ENCODE results near the gene TNFSF8. TPM values are rescaled to one million over a fixed set of nuclear protein-coding genes. Genes with fewer than 3 reads are reported as not detected.
A peak's percentile ranks its signal among the peaks of the same experiment; 100 is the strongest.

TNFSF8 gene
- total RNA-seq, 1 donor from 2014 or later, result 150 TPM

DNA sequence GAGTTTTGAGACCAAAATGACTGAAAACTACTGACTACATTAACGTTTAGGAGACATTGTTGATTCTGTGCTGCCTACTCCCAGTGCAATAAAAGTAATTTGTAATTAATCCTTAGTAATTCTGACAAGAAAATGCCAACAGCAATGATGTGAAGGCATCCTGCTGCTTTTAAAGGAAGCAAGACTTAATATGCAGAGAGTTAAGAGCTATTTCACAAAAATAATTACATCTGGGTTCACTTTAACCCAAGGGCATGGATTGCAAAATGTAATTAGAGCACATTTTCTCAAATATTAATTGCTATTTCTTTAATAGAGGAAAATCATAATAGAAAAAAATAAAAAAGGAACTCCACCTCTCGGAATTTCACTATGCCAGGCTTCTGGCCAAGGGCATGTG lies 22.7 kb upstream of the TNFSF8 start:
- Mint-ChIP-seq H3K4me3 (no peak overlapping the region), H3K36me3 (ENCODE audit: low read depth) (no peaks in the 10 kb centered on the region), H3K27ac (no peak overlapping the region), H3K9me3 (no peaks in the 10 kb centered on the region), H3K4me1 (peaks cover 34% of the 10 kb centered on the region), H3K27me3 (no peaks in the 10 kb centered on the region)
- intact Hi-C loops (cut with micrococcal nuclease), result no loop called here
- DNase-seq, result no peak

DNA sequence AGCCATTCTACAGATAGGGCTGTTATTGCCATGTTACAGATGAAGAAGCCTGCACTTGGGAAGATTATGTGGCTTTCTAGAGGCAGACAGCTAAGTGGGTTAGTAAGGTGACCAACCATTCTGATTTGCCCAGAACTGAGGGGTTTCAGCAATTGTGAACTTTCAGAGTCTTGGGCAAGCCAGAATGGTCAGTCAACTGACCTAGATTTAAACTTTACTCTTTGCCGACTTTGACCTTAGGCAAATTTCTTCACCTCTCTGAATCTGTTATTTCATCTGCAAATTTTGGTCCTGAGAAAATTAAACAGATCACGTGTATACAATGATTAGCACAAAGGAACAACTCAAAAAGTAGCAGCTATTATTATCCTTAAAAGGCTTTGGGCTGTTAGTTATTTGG lies 20.4 kb upstream of the TNFSF8 start:
- H3K9me3 Mint-ChIP-seq, result peaks cover 3% of the 10 kb centered on the region
- peak; percentile 42 for DNase-seq
- no peak overlapping the region for H3K27ac Mint-ChIP-seq
- H3K4me1 Mint-ChIP-seq, result peaks cover 33% of the 10 kb centered on the region
- peaks cover 2% of the 10 kb centered on the region for H3K36me3 Mint-ChIP-seq (ENCODE audit: low read depth)
- intact Hi-C loops (cut with micrococcal nuclease), result no loop called here
- H3K4me3 Mint-ChIP-seq, result no peak overlapping the region
- H3K27me3 Mint-ChIP-seq, result no peaks in the 10 kb centered on the region

DNA sequence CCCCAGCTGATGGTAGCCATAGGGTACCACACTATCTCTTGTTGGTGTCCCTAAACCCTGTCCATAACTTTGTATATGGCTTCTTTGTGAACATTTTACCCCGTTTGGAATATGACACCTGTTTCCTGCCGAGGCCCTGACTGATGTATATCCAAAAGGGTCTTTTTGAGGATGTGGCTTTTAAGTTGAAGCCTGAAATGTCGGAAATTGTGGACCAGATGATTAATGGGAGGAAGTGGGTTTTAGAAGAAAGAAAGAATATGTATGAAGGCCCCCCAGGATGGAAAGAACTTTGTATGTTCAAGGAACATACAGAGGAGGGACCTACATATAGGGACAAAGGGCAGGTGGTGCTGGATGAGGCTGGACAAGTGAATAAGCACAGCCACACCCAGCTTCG lies 16.7 kb upstream of the TNFSF8 start:
- no peak overlapping the region for H3K27ac Mint-ChIP-seq
- DNase-seq, result peak; percentile 50
- intact Hi-C loops (cut with micrococcal nuclease), result no loop called here
- H3K4me3 Mint-ChIP-seq, result no peak overlapping the region
- H3K27me3 Mint-ChIP-seq, result no peaks in the 10 kb centered on the region
- H3K36me3 Mint-ChIP-seq (ENCODE audit: low read depth), result peaks cover 7% of the 10 kb centered on the region
- peaks cover 3% of the 10 kb centered on the region for H3K9me3 Mint-ChIP-seq
- H3K4me1 Mint-ChIP-seq, result peaks cover 21% of the 10 kb centered on the region

DNA sequence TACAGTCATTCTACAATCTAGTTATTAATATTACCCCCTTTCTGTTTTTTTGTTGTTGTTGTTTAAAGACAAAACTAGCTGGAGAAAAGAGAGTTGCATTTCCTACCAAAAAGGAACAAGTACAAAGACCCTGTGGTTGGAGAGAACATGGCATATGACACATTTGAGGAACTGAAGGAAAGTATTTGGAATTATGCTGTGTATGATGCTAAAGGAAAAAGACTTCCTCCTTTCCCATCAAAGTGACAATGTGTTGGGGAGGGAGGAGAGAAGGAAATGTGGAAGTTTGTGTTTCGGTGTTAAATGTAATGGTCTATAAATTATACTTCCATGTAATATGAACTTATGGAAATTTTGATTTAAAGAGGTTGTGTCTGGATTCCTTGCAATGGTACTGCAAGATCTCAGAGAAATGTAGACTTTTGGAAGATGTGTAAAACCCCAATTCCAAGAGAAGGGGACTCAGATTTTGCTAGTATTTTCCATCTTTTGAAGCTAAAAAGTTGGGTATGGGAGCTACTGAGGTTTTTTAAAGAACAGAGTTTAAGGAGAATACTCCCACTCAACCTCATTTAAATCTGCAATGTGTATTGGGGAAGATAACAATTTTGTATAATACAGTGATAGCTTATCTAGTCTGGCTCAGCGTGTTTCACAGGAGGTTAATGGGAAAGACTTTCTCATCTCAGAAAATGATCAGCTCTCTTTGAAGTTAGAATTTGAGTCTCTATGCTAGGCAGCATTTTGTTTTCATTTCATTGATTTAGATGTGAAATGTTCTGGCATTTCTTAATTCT lies 15.4 kb upstream of the TNFSF8 start:
- Mint-ChIP-seq H3K9me3 (peaks cover 8% of the 10 kb centered on the region), H3K27ac (no peak overlapping the region), H3K27me3 (no peaks in the 10 kb centered on the region), H3K4me3 (no peak overlapping the region), H3K4me1 (peaks cover 21% of the 10 kb centered on the region), H3K36me3 (ENCODE audit: low read depth) (peaks cover 7% of the 10 kb centered on the region)
- intact Hi-C loops (cut with micrococcal nuclease), result no loop called here
- DNase-seq, result no peak

DNA sequence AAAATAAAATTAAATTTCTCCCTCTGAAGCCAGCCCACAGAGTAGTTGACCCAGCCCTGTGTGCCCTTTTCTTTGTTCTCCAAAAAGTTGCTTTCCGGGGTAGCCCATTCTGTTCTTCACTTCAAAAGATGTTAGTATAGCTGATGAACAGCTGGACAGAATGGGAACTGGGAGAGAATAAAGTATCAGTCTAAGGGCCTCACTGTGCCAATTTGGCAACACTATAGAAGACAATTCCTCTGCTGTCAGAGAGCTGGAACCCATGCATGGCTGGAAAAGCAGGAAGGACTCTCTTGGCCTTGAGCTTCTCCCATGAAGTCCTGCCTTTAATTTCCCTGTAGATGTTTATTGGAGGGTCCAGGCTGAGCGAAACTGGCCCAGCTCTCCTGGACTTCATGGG lies 11.0 kb upstream of the TNFSF8 start:
- H3K27ac Mint-ChIP-seq, result no peak overlapping the region
- intact Hi-C loops (cut with micrococcal nuclease), result no loop called here
- H3K27me3 Mint-ChIP-seq, result no peaks in the 10 kb centered on the region
- peaks cover 12% of the 10 kb centered on the region for H3K9me3 Mint-ChIP-seq
- peaks cover 11% of the 10 kb centered on the region for H3K36me3 Mint-ChIP-seq (ENCODE audit: low read depth)
- H3K4me1 Mint-ChIP-seq, result peaks cover 27% of the 10 kb centered on the region
- DNase-seq, result no peak
- H3K4me3 Mint-ChIP-seq, result no peak overlapping the region

DNA sequence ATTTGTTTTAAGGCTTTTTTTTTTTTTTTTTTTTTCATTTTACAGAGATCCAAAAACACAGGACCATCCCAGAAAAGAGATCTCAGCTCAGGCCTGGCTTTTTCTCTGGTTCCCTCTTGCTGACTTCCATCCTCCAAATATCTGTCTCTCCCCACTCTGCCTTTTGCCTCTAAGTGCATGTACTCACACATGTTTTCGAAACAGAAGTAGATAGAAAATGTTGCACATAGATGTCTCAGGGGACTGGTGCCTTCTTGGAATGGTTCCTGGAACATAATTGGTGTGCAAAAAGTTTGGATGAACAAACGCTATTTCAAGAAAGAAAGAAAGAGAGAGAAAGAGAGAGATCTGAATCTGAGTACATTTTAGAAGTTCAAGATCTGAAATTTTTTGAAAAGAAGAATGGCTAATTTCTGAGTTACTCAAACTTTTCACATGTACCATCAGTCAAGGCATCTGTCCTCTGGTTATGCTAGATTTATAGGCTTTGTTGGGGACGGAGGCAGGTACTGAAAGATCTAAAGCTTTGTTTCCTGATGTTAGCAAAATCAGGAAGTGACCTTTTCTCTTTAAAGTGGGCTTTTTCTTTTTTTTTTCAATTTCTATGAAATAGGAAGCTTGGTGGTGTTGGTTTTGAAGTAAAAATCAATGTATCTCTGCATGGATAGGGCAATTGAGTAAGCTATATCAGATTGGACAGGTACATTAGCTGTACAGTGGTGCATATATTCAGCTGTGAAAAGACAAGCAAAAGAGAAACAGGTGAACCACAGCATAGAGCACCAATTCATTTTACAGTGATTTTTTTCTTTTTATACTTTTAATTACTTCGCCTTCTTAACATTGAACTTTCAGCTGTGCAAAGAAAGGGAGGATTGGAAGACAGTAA lies 8.5 kb upstream of the TNFSF8 start:
- peaks cover 8% of the 10 kb centered on the region for H3K36me3 Mint-ChIP-seq (ENCODE audit: low read depth)
- peaks cover 26% of the 10 kb centered on the region for H3K4me1 Mint-ChIP-seq
- peak overlapping the region; percentile 44 for H3K4me3 Mint-ChIP-seq
- H3K27ac Mint-ChIP-seq, result peak overlapping the region; percentile 45
- intact Hi-C loops (cut with micrococcal nuclease), result loop anchor here (10.0 kb wide), 1 partner anchor 434 kb away; the partner anchor contains the start of gene WHRN
- no peaks in the 10 kb centered on the region for H3K27me3 Mint-ChIP-seq
- peaks cover 9% of the 10 kb centered on the region for H3K9me3 Mint-ChIP-seq
- no peak for DNase-seq

DNA sequence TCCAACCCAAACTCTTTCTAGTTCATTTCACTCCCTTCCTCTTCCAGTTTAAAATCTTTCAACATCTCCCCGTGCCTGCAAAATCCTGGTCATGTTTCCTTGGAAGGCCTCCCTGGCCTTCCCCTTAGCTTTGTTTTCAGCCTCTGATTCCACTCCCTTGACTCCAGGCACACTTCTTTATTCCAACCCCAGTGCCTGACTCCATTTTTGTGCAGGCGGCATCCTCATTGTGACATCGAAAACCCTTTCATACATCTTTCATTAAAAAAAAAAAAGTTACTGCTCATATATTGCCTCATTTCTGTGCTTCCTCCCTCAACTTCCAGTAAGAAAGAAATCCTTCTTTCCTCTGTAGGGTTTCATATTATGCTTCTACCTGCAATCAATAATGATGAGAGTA lies 7.1 kb upstream of the TNFSF8 start:
- H3K27ac Mint-ChIP-seq, result no peak overlapping the region
- H3K4me3 Mint-ChIP-seq, result no peak overlapping the region
- H3K36me3 Mint-ChIP-seq (ENCODE audit: low read depth), result peaks cover 7% of the 10 kb centered on the region
- intact Hi-C loops (cut with micrococcal nuclease), result loop anchor here (10.0 kb wide), 1 partner anchor 433 kb away; the partner anchor contains the start of gene WHRN
- DNase-seq, result no peak
- H3K9me3 Mint-ChIP-seq, result peaks cover 12% of the 10 kb centered on the region
- no peaks in the 10 kb centered on the region for H3K27me3 Mint-ChIP-seq
- peaks cover 35% of the 10 kb centered on the region for H3K4me1 Mint-ChIP-seq

DNA sequence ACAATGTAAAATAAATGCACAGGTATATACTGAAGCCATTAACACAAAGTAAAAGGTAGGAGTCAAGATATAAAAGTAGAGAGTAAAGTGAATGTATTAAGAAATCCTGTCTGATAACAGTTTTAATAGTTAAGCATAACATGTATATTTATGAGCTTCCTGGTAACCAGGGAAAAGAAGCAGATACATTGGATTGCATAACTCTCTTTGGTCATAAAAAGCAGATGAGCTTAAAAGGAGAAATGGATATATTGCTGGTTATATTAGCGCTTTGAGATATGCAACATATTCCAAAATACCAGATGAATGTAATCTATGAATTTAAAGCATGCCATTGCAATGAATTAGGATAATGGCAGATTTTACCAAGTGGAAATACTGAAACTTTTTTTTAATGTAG lies 6.2 kb upstream of the TNFSF8 start:
- DNase-seq, result no peak

DNA sequence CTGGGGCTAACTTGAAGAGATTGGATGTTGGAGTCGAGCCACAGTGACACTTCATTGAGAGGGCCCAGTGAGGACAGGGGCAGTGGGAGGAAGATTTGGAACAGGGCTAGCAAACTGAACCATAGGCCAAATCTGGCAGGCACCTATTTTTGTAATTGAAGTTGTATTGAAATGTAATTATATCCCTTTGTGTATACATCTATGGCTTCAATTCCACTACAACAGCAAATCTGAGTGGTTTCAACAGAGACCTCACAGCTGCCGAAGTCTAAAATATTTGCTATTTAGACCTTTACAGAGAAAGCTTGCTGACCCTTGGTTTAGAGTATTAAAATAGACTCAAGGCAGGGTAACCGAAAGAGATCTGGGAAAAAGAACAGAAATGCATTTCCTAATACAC lies 4.7 kb upstream of the TNFSF8 start:
- peaks cover 8% of the 10 kb centered on the region for H3K36me3 Mint-ChIP-seq (ENCODE audit: low read depth)
- no peak overlapping the region for H3K4me3 Mint-ChIP-seq
- H3K4me1 Mint-ChIP-seq, result peaks cover 53% of the 10 kb centered on the region
- H3K27me3 Mint-ChIP-seq, result no peaks in the 10 kb centered on the region
- no peak for DNase-seq
- intact Hi-C loops (cut with micrococcal nuclease), result loop anchor here (10.0 kb wide), 1 partner anchor 430 kb away; the partner anchor contains the start of gene WHRN
- no peak overlapping the region for H3K27ac Mint-ChIP-seq
- peaks cover 3% of the 10 kb centered on the region for H3K9me3 Mint-ChIP-seq

More for the DNA sequence above, 6.2 kb upstream of the TNFSF8 start:
- H3K4me1 Mint-ChIP-seq, result peaks cover 43% of the 10 kb centered on the region
- H3K9me3 Mint-ChIP-seq, result peaks cover 9% of the 10 kb centered on the region
- no peak overlapping the region for H3K4me3 Mint-ChIP-seq
- no peaks in the 10 kb centered on the region for H3K27me3 Mint-ChIP-seq
- intact Hi-C loops (cut with micrococcal nuclease), result loop anchor here (10.0 kb wide), 1 partner anchor 432 kb away; the partner anchor contains the start of gene WHRN
- H3K27ac Mint-ChIP-seq, result no peak overlapping the region
- peaks cover 8% of the 10 kb centered on the region for H3K36me3 Mint-ChIP-seq (ENCODE audit: low read depth)

DNA sequence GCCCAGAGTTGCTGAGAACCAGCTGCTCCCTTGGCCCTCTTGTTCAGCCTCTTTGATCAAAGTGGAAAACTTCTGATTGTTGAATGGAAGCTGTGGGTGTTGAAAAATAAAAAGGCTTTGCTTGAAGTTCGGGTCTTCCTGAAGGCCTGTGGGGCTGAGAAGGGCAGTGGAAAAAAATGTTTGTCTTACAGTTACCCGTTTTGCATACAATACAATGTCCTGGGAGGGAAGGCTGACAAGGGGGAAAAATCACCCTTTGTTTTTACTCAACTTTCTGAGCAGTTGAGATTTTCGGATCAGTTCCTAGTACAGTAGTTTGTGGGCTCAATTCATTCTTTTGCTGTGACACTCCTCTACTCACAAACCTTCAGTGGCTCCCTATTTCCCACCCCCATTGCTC lies 2.1 kb upstream of the TNFSF8 start:
- intact Hi-C loops (cut with micrococcal nuclease), result loop anchor here (10.0 kb wide), 1 partner anchor 428 kb away; the partner anchor contains the start of gene WHRN
- no peaks in the 10 kb centered on the region for H3K27me3 Mint-ChIP-seq
- peaks cover 46% of the 10 kb centered on the region for H3K4me1 Mint-ChIP-seq
- H3K36me3 Mint-ChIP-seq (ENCODE audit: low read depth), result peaks cover 26% of the 10 kb centered on the region
- no peak overlapping the region for H3K4me3 Mint-ChIP-seq
- peak overlapping the region; percentile 47 for H3K27ac Mint-ChIP-seq
- DNase-seq, result no peak
- H3K9me3 Mint-ChIP-seq, result peaks cover 3% of the 10 kb centered on the region

DNA sequence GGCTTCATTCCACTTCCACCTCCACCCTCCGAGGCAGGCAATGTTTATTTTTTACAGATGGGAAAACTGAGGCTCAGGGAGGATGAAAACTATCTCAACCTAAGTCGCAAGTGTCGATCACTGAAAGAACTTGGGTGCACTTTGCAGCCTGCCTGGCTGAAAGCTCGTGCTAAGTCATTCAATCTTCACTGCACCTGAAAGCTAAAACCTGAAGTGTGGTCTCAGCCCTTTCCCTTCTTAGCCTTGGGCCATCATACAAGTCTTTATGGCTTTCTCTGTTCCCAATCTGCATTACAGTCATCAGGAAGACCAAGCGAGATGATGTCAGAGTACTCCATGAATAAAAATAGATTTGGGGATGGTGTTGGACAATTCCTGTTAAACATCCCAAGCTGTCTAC lies 1.0 kb upstream of the TNFSF8 start:
- Mint-ChIP-seq H3K4me1 (peaks cover 52% of the 10 kb centered on the region), H3K27ac (peak overlapping the region; percentile 99), H3K9me3 (peaks cover 3% of the 10 kb centered on the region), H3K27me3 (no peaks in the 10 kb centered on the region), H3K4me3 (peak overlapping the region; percentile 90), H3K36me3 (ENCODE audit: low read depth) (peaks cover 33% of the 10 kb centered on the region)
- intact Hi-C loops (cut with micrococcal nuclease), result loop anchor here (2.0 to 10.0 kb wide), 2 partner anchors 33 to 427 kb away; partner anchors contain the start of gene WHRN
- no peak for DNase-seq

DNA sequence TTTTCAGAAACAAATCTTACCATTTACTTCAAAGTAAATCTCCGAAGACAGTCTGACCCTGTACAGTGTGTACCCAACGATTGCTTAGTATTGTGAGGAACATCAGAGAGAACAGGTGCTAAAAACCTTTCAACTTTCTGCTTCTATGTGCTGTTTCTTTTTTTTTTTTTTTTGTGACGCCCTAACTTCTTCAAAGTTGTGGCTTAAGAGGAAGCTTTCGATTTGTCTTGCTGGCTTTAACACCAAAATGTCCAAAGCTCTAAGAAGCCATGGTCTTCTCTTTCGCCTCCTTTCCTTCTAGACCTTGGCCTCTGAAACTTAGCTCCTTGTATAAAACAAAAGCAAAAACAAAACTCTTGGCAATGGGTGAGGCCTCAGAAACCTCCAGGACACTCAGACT lies 1.2 kb downstream of the TNFSF8 start:
- peaks cover 3% of the 10 kb centered on the region for H3K9me3 Mint-ChIP-seq
- peaks cover 66% of the 10 kb centered on the region for H3K4me1 Mint-ChIP-seq
- H3K4me3 Mint-ChIP-seq, result peak overlapping the region; percentile 90
- H3K36me3 Mint-ChIP-seq (ENCODE audit: low read depth), result peaks cover 51% of the 10 kb centered on the region
- DNase-seq, result peak; percentile 77
- intact Hi-C loops (cut with micrococcal nuclease), result loop anchor here (5.0 kb wide), 1 partner anchor 542 kb away; the partner anchor contains the start of gene AKNA
- no peaks in the 10 kb centered on the region for H3K27me3 Mint-ChIP-seq
- H3K27ac Mint-ChIP-seq, result peak overlapping the region; percentile 93

DNA sequence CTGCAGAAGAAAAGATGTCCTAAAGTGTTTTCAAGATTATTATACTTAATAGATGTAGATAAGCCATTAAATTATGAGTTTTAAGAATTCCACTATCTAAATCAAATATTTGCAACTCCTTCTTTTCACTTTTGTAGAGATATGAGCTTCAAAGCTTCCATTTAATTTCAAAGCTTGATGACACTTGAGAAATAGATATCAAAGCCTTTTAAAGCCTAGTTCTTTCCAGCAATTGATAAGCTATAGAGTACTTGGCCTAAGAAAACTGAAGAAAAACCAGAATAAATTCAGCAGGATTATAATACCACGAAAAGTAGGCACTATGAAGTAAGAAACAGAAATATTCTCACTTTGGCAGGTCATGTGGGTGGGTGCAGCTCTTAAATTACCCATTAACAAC lies 1.7 kb downstream of the TNFSF8 start:
- intact Hi-C loops (cut with micrococcal nuclease), result loop anchor here (5.0 kb wide), 1 partner anchor 541 kb away; the partner anchor contains the start of gene AKNA
- Mint-ChIP-seq H3K4me3 (peak overlapping the region; percentile 90), H3K9me3 (peaks cover 2% of the 10 kb centered on the region), H3K4me1 (peaks cover 64% of the 10 kb centered on the region), H3K27me3 (no peaks in the 10 kb centered on the region), H3K36me3 (ENCODE audit: low read depth) (peaks cover 54% of the 10 kb centered on the region), H3K27ac (peak overlapping the region; percentile 93)
- no peak for DNase-seq
